Measurements from ENCODE around the gene TRAPPC10. TPM values are rescaled to one million over a fixed set of nuclear protein-coding genes. Genes with fewer than 3 reads are reported as not detected.

Gene TRAPPC10
- total and polyA plus RNA-seq, 2 donors (not counting 1 experiment from before 2014, with no cell fraction given) = 15.4 to 22.0 TPM

DNA sequence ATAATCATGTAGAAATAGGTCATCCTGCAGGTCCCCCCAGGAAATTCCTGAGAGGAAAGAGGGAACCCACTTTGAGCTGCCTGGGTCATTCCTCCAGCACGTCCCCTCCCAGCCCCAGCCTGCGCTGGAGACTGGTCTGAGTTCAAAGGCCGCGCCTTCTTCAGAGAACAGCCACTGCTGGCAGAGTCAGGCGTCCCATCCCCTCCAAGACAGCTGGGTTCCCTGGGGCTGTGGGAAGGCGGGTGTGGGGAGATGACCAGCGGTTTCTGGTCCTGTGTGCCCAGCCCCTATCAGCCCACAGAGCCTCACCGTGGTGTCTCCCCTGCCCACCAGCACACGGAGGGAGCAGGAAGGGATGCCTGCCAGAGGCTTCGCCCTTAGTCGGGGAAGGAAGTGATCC is 18.0 kb upstream of the TRAPPC10 start:
- H3K79me2 ChIP-seq (ENCODE audit: control insufficient read depth, insufficient read depth, low read length) = no peaks in the 10 kb centered on the region
- no peaks in the 10 kb centered on the region for H3K4me1 ChIP-seq (ENCODE audit: control insufficient read depth, extremely low read depth, insufficient read depth, low read length)
- H3K36me3 ChIP-seq (ENCODE audit: control insufficient read depth, insufficient read depth, low read length) = no peaks in the 10 kb centered on the region
- H3K4me3 ChIP-seq (replicated peaks in 1 of 4; ENCODE audit: control extremely low read depth in 1 of 4, insufficient read depth in 1 of 4, low read depth in 3 of 4, low read length in 4 of 4) = no peak overlapping the region
- no peak overlapping the region for H3K4me2 ChIP-seq (ENCODE audit: extremely low read depth, insufficient read depth, low read length)
- TF ChIP-seq EZH2 (IDR thresholded peaks at IDR 0.05; ENCODE audit: low read length, missing control alignments) = no peak
- TF ChIP-seq, protein P1, sequence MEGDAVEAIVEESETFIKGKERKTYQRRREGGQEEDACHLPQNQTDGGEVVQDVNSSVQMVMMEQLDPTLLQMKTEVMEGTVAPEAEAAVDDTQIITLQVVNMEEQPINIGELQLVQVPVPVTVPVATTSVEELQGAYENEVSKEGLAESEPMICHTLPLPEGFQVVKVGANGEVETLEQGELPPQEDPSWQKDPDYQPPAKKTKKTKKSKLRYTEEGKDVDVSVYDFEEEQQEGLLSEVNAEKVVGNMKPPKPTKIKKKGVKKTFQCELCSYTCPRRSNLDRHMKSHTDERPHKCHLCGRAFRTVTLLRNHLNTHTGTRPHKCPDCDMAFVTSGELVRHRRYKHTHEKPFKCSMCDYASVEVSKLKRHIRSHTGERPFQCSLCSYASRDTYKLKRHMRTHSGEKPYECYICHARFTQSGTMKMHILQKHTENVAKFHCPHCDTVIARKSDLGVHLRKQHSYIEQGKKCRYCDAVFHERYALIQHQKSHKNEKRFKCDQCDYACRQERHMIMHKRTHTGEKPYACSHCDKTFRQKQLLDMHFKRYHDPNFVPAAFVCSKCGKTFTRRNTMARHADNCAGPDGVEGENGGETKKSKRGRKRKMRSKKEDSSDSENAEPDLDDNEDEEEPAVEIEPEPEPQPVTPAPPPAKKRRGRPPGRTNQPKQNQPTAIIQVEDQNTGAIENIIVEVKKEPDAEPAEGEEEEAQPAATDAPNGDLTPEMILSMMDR (conservative IDR thresholded peaks at IDR 0.05 in 1 of 2, IDR thresholded peaks at IDR 0.05 in 1 of 2; ENCODE audit: low read depth in 1 of 2, low read length in 2 of 2) = no peak
- H3K27ac ChIP-seq (ENCODE audit: insufficient read depth, low read length) = no peak overlapping the region
- DNase-seq (ENCODE audit: low read depth in 2 of 2) = no peak
- no peaks in the 10 kb centered on the region for H4K20me1 ChIP-seq (ENCODE audit: control insufficient read depth, extremely low read depth, insufficient read depth, low read length)
- no peaks in the 10 kb centered on the region for H3K9me3 ChIP-seq (ENCODE audit: control insufficient read depth, insufficient read depth, low read depth, low read length)
- no peaks in the 10 kb centered on the region for H3K27me3 ChIP-seq (ENCODE audit: control insufficient read depth, insufficient read depth, low read length)
- no peak overlapping the region for H2AFZ ChIP-seq (ENCODE audit: low read length)
- H3K9ac ChIP-seq (ENCODE audit: insufficient read depth, low read length) = no peak overlapping the region

DNA sequence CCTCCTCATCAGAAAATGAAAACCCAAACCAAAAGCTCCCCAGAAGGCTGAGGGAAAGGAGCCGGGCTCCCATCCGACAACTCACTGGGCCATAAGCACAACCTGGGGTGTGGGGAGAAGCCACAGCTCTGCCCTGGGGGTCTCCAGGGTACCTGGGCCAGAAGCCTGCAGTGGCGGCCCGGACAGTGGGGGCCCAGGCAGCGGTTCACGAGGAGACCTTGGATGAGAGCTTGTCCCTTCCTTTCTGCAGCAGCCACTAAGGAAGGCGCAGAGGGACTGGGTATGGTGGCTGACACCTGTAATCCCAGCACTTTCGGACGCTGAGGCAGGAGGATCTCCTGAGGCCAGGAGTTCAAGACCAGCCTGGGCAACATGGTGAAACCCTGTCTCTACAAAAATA is 17.5 kb upstream of the TRAPPC10 start:
- Histone ChIP-seq H3K4me3 (replicated peaks in 1 of 4; ENCODE audit: control extremely low read depth in 1 of 4, insufficient read depth in 1 of 4, low read depth in 3 of 4, low read length in 4 of 4) (no peak overlapping the region), H3K9ac (ENCODE audit: insufficient read depth, low read length) (no peak overlapping the region), H2AFZ (ENCODE audit: low read length) (no peak overlapping the region), H3K27me3 (ENCODE audit: control insufficient read depth, insufficient read depth, low read length) (no peaks in the 10 kb centered on the region), H3K4me2 (ENCODE audit: extremely low read depth, insufficient read depth, low read length) (no peak overlapping the region), H3K27ac (ENCODE audit: insufficient read depth, low read length) (no peak overlapping the region), H3K79me2 (ENCODE audit: control insufficient read depth, insufficient read depth, low read length) (no peaks in the 10 kb centered on the region), H3K36me3 (ENCODE audit: control insufficient read depth, insufficient read depth, low read length) (no peaks in the 10 kb centered on the region), H3K9me3 (ENCODE audit: control insufficient read depth, insufficient read depth, low read depth, low read length) (no peaks in the 10 kb centered on the region), H4K20me1 (ENCODE audit: control insufficient read depth, extremely low read depth, insufficient read depth, low read length) (no peaks in the 10 kb centered on the region), H3K4me1 (ENCODE audit: control insufficient read depth, extremely low read depth, insufficient read depth, low read length) (no peaks in the 10 kb centered on the region)
- TF ChIP-seq, protein P1 (conservative IDR thresholded peaks at IDR 0.05 in 1 of 2, IDR thresholded peaks at IDR 0.05 in 1 of 2; ENCODE audit: low read depth in 1 of 2, low read length in 2 of 2) = no peak
- no peak for TF ChIP-seq EZH2 (IDR thresholded peaks at IDR 0.05; ENCODE audit: low read length, missing control alignments)
- DNase-seq (ENCODE audit: low read depth in 2 of 2) = no peak

GRCh38 chr21:43995521-43996105 is 16.5 kb upstream of the TRAPPC10 start:
- H3K4me2 ChIP-seq (ENCODE audit: extremely low read depth, insufficient read depth, low read length) = no peak overlapping the region
- no peak for DNase-seq (ENCODE audit: low read depth in 2 of 2)
- H3K9ac ChIP-seq (ENCODE audit: insufficient read depth, low read length) = no peak overlapping the region
- H4K20me1 ChIP-seq (ENCODE audit: control insufficient read depth, extremely low read depth, insufficient read depth, low read length) = no peaks in the 10 kb centered on the region
- no peak for TF ChIP-seq EZH2 (IDR thresholded peaks at IDR 0.05; ENCODE audit: low read length, missing control alignments)
- TF ChIP-seq, protein P1 (conservative IDR thresholded peaks at IDR 0.05 in 1 of 2, IDR thresholded peaks at IDR 0.05 in 1 of 2; ENCODE audit: low read depth in 1 of 2, low read length in 2 of 2) = no peak
- H2AFZ ChIP-seq (ENCODE audit: low read length) = no peak overlapping the region
- H3K4me3 ChIP-seq (replicated peaks in 1 of 4; ENCODE audit: control extremely low read depth in 1 of 4, insufficient read depth in 1 of 4, low read depth in 3 of 4, low read length in 4 of 4) = no peak overlapping the region
- no peak overlapping the region for H3K27ac ChIP-seq (ENCODE audit: insufficient read depth, low read length)
- H3K9me3 ChIP-seq (ENCODE audit: control insufficient read depth, insufficient read depth, low read depth, low read length) = no peaks in the 10 kb centered on the region
- H3K36me3 ChIP-seq (ENCODE audit: control insufficient read depth, insufficient read depth, low read length) = no peaks in the 10 kb centered on the region
- H3K79me2 ChIP-seq (ENCODE audit: control insufficient read depth, insufficient read depth, low read length) = no peaks in the 10 kb centered on the region
- no peaks in the 10 kb centered on the region for H3K4me1 ChIP-seq (ENCODE audit: control insufficient read depth, extremely low read depth, insufficient read depth, low read length)
- no peaks in the 10 kb centered on the region for H3K27me3 ChIP-seq (ENCODE audit: control insufficient read depth, insufficient read depth, low read length)

Data from fibroblast of lung (primary cell).